Transverse colon (tissue), 4 donors: ENCODE measurements around the gene S100A9. TPM values are rescaled to one million over a fixed set of nuclear protein-coding genes. Genes with fewer than 3 reads are reported as not detected.
A peak's percentile ranks its signal among the peaks of the same experiment; 100 is the strongest.

ENCODE experiments used
- DNase-seq: peaks from one replicate; pipeline ENCODE4 v3.0.0-alpha.2; 2019
- H3K27ac ChIP-seq, 4 donors: fragments of 200-600 bp; sonication (generic); 2 replicates each; pipeline ENCODE4 v1.5.1; 2016 to 2018; ENCODE audit warnings: inconsistent platforms in 4 of 4
- H3K27me3 ChIP-seq: fragments of 200-600 bp; sonication (generic); 2 replicates; pipeline ENCODE4 v1.5.1; 2017; ENCODE audit warnings: inconsistent platforms
- H3K36me3 ChIP-seq, 4 donors: fragments of 200-600 bp; sonication (generic); 2 replicates each; pipeline ENCODE4 v1.5.1; 2017 to 2019; ENCODE audit warnings: inconsistent platforms in 4 of 4
- H3K4me1 ChIP-seq, 4 donors: fragments of 200-600 bp; sonication (generic); 2 replicates each; pipeline ENCODE4 v1.5.1; 2017 to 2020; ENCODE audit warnings: inconsistent platforms in 4 of 4
- H3K4me3 ChIP-seq, 4 donors: fragments of 200-600 bp; sonication (generic); 1 replicate in 1 of 4; 2 replicates in 3 of 4; pipeline versions ENCODE4 v1.5.1 to v1.6.1; 2017 to 2019; ENCODE audit warnings: inconsistent platforms in 4 of 4
- H3K9me3 ChIP-seq, 2 donors: fragments of 200-600 bp; sonication (generic); 2 replicates each; pipeline ENCODE4 v1.5.1; 2017 to 2019; ENCODE audit warnings: inconsistent platforms in 2 of 2
- CTCF ChIP-seq, 5 experiments: fragments of 200-600 bp in 3 of 5; fragments of 450-650 bp in 2 of 5; sonication (generic) in 3 of 5; IDR thresholded peaks; 1 replicate in 2 of 5; 2 replicates in 3 of 5; pipeline ENCODE4 v1.5.1; 2016 to 2017; ENCODE audit warnings: antibody characterized with exemption in 5 of 5, inconsistent platforms in 3 of 5, mild to moderate bottlenecking in 2 of 5, moderate library complexity in 1 of 5
- EP300 ChIP-seq: sonication (generic); formaldehyde crosslinking; IDR thresholded peaks from one replicate; pipeline ENCODE4 v1.6.1; 2017; ENCODE audit warnings: antibody characterized with exemption, low read depth
- POLR2A ChIP-seq: fragments of 450-650 bp; IDR thresholded peaks from one replicate; pipeline ENCODE4 v1.6.1; 2016; ENCODE audit warnings: antibody characterized with exemption, mild to moderate bottlenecking, moderate library complexity
- POLR2AphosphoS5 ChIP-seq, 3 donors: sonication (generic); formaldehyde crosslinking; IDR thresholded peaks; one replicate each; pipeline ENCODE4 v1.6.1; 2016; ENCODE audit warnings: antibody characterized with exemption in 3 of 3
- WGBS, 2 donors: methylation state at CpG; one replicate each; pipeline ENCODE4 v1.1.5; 2018; ENCODE audit warnings: low coverage in 1 of 2; 5-methylcytosine and 5-hydroxymethylcytosine counted together
- in situ Hi-C, 4 donors: fragments of 200-750 bp; cut with MboI; loops; one replicate each; pipeline versions ENCODE4 v1.15.0 to v1.15.1; 2017; ENCODE audit warnings: low sequenced_read_pairs in 3 of 4, low pct_ligation_motif_present in 1 of 4, low pct_unique_long_range_greater_than_20kb in 1 of 4
- intact Hi-C: fragments of 100-400 bp; cut with DNase I; formaldehyde crosslinking; loops from one replicate; pipeline ENCODE4 v1.15.1; 2023; ENCODE audit warnings: low total_unique reads
- total RNA-seq, 4 donors: library from RNA; depleted of rRNA; stranded (reverse); fragments of >200 nt; gene quantifications; one replicate each; pipeline ENCODE4 v1.1.0, GENCODE V29; 2016

Gene S100A9
- total RNA-seq, 4 donors from 2014 or later: 24.0 to 99.0 (median 34.3) TPM

- intact Hi-C loops: no loop called here
These were observed 1.1 kb upstream of the S100A9 start for GRCh38 chr1:153356392-153357075.

GRCh38 chr1:153357076-153357852, 390 bp upstream of the S100A9 start:
- Histone ChIP-seq H3K9me3 (no peaks in the 10 kb centered on the region), H3K27me3 (peaks cover 5% of the 10 kb centered on the region), H3K4me3 (no peak overlapping the region), H3K36me3 (no peaks in the 10 kb centered on the region), H3K27ac (peak overlapping the region in 2 of 4 donors; percentile 37 to 44), H3K4me1 (peaks cover 0 to 4% (median 0%) of the 10 kb centered on the region in 4 donors)
- in situ Hi-C loops: loop anchor here in 1 of 4 donors (25.0 kb wide), 1 partner anchor 230 kb away; no protein-coding TSS in a partner anchor
- DNase-seq: peak; percentile 66
- 43% methylated on average over 10 of the region's 10 CpGs; no CpG with 5 or more reads in 1 of the 2 donors for WGBS, 2 donors
- TF ChIP-seq EP300: no peak
- TF ChIP-seq POLR2A: no peak
- TF ChIP-seq CTCF (IDR thresholded peaks at IDR 0.05): no peak
- no peak for TF ChIP-seq POLR2AphosphoS5 (IDR thresholded peaks at IDR 0.05)
- intact Hi-C loops: no loop called here

More at GRCh38 chr1:153356392-153357075, 1.1 kb upstream of the S100A9 start:
- DNase-seq: no peak
- WGBS, 2 donors: 80 to 86% methylated on average over 4 to 8 of the region's 8 CpGs
- TF ChIP-seq CTCF (IDR thresholded peaks at IDR 0.05): no peak
- H3K9me3 ChIP-seq: no peaks in the 10 kb centered on the region
- H3K4me3 ChIP-seq: no peak overlapping the region
- peaks cover 0 to 4% (median 0%) of the 10 kb centered on the region in 4 donors for H3K4me1 ChIP-seq
- no peaks in the 10 kb centered on the region for H3K36me3 ChIP-seq
- in situ Hi-C loops: loop anchor here in 1 of 4 donors (25.0 kb wide), 1 partner anchor 231 kb away; no protein-coding TSS in a partner anchor
- H3K27ac ChIP-seq: no peak overlapping the region
- H3K27me3 ChIP-seq: peaks cover 13% of the 10 kb centered on the region

GRCh38 chr1:153358691-153358975, 979 bp downstream of the S100A9 start:
- Histone ChIP-seq H3K27ac (no peak overlapping the region), H3K4me3 (no peak overlapping the region), H3K27me3 (peaks cover 3% of the 10 kb centered on the region), H3K36me3 (no peaks in the 10 kb centered on the region), H3K9me3 (no peaks in the 10 kb centered on the region), H3K4me1 (peaks cover 0 to 4% (median 0%) of the 10 kb centered on the region in 4 donors)
- WGBS, 2 donors: 77 to 91% methylated on average over 3 of the region's 3 CpGs
- DNase-seq: no peak
- TF ChIP-seq POLR2AphosphoS5 (IDR thresholded peaks at IDR 0.05): no peak
- TF ChIP-seq CTCF (IDR thresholded peaks at IDR 0.05): no peak
- no peak for TF ChIP-seq EP300
- TF ChIP-seq POLR2A: no peak
- in situ Hi-C loops: loop anchor here in 1 of 4 donors (25.0 kb wide), 1 partner anchor 229 kb away; no protein-coding TSS in a partner anchor
- intact Hi-C loops: no loop called here

- DNase-seq: no peak
- WGBS, 2 donors: 85% methylated on average over 6 of the region's 6 CpGs; no CpG with 5 or more reads in 1 of the 2 donors
- no peaks in the 10 kb centered on the region for H3K36me3 ChIP-seq
- H3K27me3 ChIP-seq: no peaks in the 10 kb centered on the region
- H3K4me3 ChIP-seq: no peak overlapping the region
- peaks cover 0 to 4% (median 0%) of the 10 kb centered on the region in 4 donors for H3K4me1 ChIP-seq
- intact Hi-C loops: no loop called here
- in situ Hi-C loops: loop anchor here in 1 of 4 donors (25.0 kb wide), 1 partner anchor 228 kb away; no protein-coding TSS in a partner anchor
- TF ChIP-seq EP300: no peak
- no peak for TF ChIP-seq POLR2A
- TF ChIP-seq POLR2AphosphoS5 (IDR thresholded peaks at IDR 0.05): no peak
- TF ChIP-seq CTCF (IDR thresholded peaks at IDR 0.05): no peak
- H3K27ac ChIP-seq: no peak overlapping the region
- H3K9me3 ChIP-seq: no peaks in the 10 kb centered on the region
These were observed 1.6 kb downstream of the S100A9 start for GRCh38 chr1:153359241-153359640.
